HG03457 (cell line): ENCODE measurements around the gene TRAPPC8.
A peak's percentile ranks its signal among the peaks of the same experiment; 100 is the strongest.
"Not testable (repeated sequence)": the region's sequence is repeated elsewhere in the genome, so short reads cannot be mapped to it uniquely, and the experiment has no call there.

Experiments
- ATAC-seq: cut with Tn5 transposase; IDR thresholded peaks from one replicate; pipeline ENCODE4 v1.9.1; 2021; ENCODE audit warnings: moderate number of reproducible peaks; ENCODE audit not compliant: unreplicated experiment

Gene TRAPPC8

GRCh38 chr18:31942999-31943877, at the start of gene TRAPPC8:
TSS of gene TRAPPC8 (minus strand) at chr18:31943128. CDS start at chr18:31942764, 364 bp downstream.
- ATAC-seq = peak; percentile 85

GRCh38 chr18:31990823-31991222, 47.9 kb upstream of the TRAPPC8 start:
- ATAC-seq = peak; percentile 98

GRCh38 chr18:31983976-31984375, 41.0 kb upstream of the TRAPPC8 start:
- no peak for ATAC-seq

- no peak for ATAC-seq
These were observed 40.1 kb upstream of the TRAPPC8 start for GRCh38 chr18:31983020-31983419.

- no peak for ATAC-seq
These were observed 37.9 kb upstream of the TRAPPC8 start for GRCh38 chr18:31980863-31981262.

GRCh38 chr18:31979714-31980113, 36.8 kb upstream of the TRAPPC8 start:
- no peak for ATAC-seq

GRCh38 chr18:31978616-31979015, 35.7 kb upstream of the TRAPPC8 start:
- no peak for ATAC-seq

- no peak for ATAC-seq
These were observed 34.4 kb upstream of the TRAPPC8 start for GRCh38 chr18:31977270-31977872.

GRCh38 chr18:31976242-31976641, 33.3 kb upstream of the TRAPPC8 start:
- no peak for ATAC-seq

- no peak for ATAC-seq
These were observed 31.1 kb upstream of the TRAPPC8 start for GRCh38 chr18:31973929-31974546.

GRCh38 chr18:31970617-31971016, 27.7 kb upstream of the TRAPPC8 start:
- no peak for ATAC-seq

GRCh38 chr18:31965316-31965970, 22.5 kb upstream of the TRAPPC8 start:
- no peak for ATAC-seq

GRCh38 chr18:31957728-31958127, 14.8 kb upstream of the TRAPPC8 start:
- no peak for ATAC-seq

- no peak for ATAC-seq
These were observed 11.4 kb upstream of the TRAPPC8 start for GRCh38 chr18:31954349-31954748.

GRCh38 chr18:31953699-31954098, 10.8 kb upstream of the TRAPPC8 start:
- not testable (repeated sequence) for ATAC-seq

- no peak for ATAC-seq
These were observed 9.3 kb upstream of the TRAPPC8 start for GRCh38 chr18:31952223-31952622.

GRCh38 chr18:31950583-31950982, 7.7 kb upstream of the TRAPPC8 start:
- no peak for ATAC-seq

GRCh38 chr18:31948349-31948748, 5.4 kb upstream of the TRAPPC8 start:
- not testable (repeated sequence) for ATAC-seq

- no peak for ATAC-seq
These were observed 3.5 kb upstream of the TRAPPC8 start for GRCh38 chr18:31946305-31947046.
